ENCODE measurements around the gene UHRF2.

The UHRF2 gene

DNA sequence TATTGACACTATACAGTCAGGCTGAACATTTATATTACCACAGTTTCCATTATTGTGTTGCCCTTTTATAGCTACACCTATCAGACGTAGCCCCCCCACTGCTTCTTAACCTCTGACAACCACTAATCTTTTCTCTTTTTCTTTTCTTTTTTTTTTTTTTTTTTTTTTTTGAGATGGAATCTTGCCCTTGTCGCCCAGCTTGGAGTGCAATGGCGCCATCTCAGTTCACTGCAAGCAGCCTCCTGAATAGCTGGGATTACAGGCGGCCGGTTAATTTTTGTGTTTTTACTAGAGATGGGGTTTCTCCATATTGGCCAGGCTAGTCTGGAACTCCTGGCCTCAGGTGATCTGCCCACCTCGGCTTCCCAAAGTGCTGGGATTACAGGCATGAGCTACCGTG is 75.4 kb downstream of the UHRF2 start:
- H3K27ac ChIP-seq (ENCODE audit: low read depth, low read length), result no peak overlapping the region
- peaks cover 59% of the 10 kb centered on the region for H3K36me3 ChIP-seq (ENCODE audit: control insufficient read depth, insufficient read depth, low read length)
- H3K9ac ChIP-seq (ENCODE audit: low read depth, low read length), result no peak overlapping the region
- H3K4me3 ChIP-seq (ENCODE audit: low read depth, low read length), result no peak overlapping the region
- no peaks in the 10 kb centered on the region for H3K27me3 ChIP-seq (ENCODE audit: control insufficient read depth, insufficient read depth, low read length)
- no peaks in the 10 kb centered on the region for H3K4me1 ChIP-seq (ENCODE audit: control insufficient read depth, insufficient read depth, low read length)
- no peaks in the 10 kb centered on the region for H3K9me3 ChIP-seq (ENCODE audit: control insufficient read depth, insufficient read depth, low read length)

DNA sequence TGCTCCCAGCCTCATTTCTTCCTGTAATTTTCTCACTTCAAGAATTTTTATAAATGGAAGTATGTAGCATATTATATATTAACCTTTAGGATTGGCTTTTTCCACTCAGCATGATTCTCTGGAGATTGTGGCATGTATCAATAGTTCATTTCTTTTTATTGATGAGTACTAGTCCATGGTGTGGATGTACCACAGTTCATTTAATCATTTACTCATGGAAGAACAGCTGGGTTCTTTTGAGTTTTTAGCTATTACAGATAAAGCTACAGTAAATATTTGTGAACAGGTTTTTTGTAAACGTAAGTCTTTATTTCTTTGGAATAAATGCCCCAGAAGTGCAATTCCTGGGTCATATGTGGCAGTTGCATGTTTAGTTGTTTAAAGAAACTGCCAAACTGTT is 76.1 kb downstream of the UHRF2 start:
- Histone ChIP-seq H3K4me1 (ENCODE audit: control insufficient read depth, insufficient read depth, low read length) (no peaks in the 10 kb centered on the region), H3K9me3 (ENCODE audit: control insufficient read depth, insufficient read depth, low read length) (no peaks in the 10 kb centered on the region), H3K36me3 (ENCODE audit: control insufficient read depth, insufficient read depth, low read length) (peaks cover 64% of the 10 kb centered on the region), H3K27me3 (ENCODE audit: control insufficient read depth, insufficient read depth, low read length) (no peaks in the 10 kb centered on the region), H3K27ac (ENCODE audit: low read depth, low read length) (no peak overlapping the region), H3K9ac (ENCODE audit: low read depth, low read length) (no peak overlapping the region), H3K4me3 (ENCODE audit: low read depth, low read length) (no peak overlapping the region)

DNA sequence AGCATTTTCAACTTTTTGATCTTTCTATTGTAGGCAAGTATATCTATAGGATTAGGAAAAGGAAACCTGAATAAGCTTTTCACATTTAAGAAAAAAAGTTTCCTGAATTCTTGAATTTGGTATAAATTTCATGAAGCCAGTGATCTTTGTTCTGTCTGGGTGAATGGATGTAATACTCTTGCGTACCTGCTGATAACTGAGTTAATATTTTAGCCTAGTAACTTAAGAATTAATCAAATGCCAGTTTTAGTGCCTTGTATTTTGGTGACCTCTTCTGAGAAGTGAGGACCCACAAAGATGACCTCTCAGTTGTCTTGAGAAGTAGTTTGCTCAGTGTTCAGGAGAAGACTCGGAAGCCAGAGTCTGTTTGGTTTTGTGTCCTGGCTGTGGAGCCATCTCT is 77.9 kb downstream of the UHRF2 start:
- Histone ChIP-seq H3K9ac (ENCODE audit: low read depth, low read length) (no peak overlapping the region), H3K9me3 (ENCODE audit: control insufficient read depth, insufficient read depth, low read length) (no peaks in the 10 kb centered on the region), H3K4me1 (ENCODE audit: control insufficient read depth, insufficient read depth, low read length) (no peaks in the 10 kb centered on the region), H3K27ac (ENCODE audit: low read depth, low read length) (no peak overlapping the region), H3K4me3 (ENCODE audit: low read depth, low read length) (no peak overlapping the region), H3K27me3 (ENCODE audit: control insufficient read depth, insufficient read depth, low read length) (no peaks in the 10 kb centered on the region), H3K36me3 (ENCODE audit: control insufficient read depth, insufficient read depth, low read length) (peaks cover 55% of the 10 kb centered on the region)

DNA sequence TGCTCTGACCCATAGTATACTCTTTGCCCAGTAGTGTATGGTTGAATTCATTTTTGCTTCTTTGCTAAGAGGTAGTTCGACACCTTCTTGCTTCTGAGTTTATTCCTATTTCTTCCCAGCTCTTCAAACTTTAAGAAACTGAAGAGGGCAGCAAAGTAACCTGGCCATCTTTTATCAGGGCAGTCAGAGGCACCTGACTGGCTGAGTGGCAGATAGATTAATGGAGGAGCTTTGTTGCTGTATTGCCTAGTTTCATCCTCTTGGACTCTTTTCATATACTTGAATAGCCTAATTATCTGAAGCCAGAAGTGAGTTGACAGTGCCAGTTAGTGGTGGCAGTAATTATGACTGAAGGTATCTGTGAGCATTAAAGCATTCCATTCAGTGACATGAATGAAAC is 82.5 kb downstream of the UHRF2 start:
- H3K4me1 ChIP-seq (ENCODE audit: control insufficient read depth, insufficient read depth, low read length), result no peaks in the 10 kb centered on the region
- H3K9me3 ChIP-seq (ENCODE audit: control insufficient read depth, insufficient read depth, low read length), result no peaks in the 10 kb centered on the region
- no peak overlapping the region for H3K27ac ChIP-seq (ENCODE audit: low read depth, low read length)
- no peak overlapping the region for H3K4me3 ChIP-seq (ENCODE audit: low read depth, low read length)
- no peak overlapping the region for H3K9ac ChIP-seq (ENCODE audit: low read depth, low read length)
- no peaks in the 10 kb centered on the region for H3K27me3 ChIP-seq (ENCODE audit: control insufficient read depth, insufficient read depth, low read length)
- peaks cover 61% of the 10 kb centered on the region for H3K36me3 ChIP-seq (ENCODE audit: control insufficient read depth, insufficient read depth, low read length)

DNA sequence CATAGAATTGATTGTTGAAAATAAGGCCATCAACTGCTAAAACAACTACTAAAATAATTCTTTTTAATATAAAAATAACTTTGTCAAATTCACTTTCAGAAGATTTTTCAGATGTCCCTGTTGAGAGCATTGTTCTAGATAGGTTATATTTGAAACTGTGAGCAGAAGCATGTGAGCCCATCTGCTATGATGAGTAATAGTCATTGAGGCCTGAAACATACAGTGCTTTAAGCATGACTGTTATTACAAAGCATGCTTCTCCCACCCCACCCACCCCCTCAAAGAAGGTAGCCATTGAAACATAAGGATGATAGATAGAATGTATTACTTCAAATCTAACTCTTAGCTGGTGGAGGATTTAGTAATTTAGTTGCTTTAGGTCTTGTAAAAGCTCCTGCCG is 86.0 kb downstream of the UHRF2 start:
- H3K9me3 ChIP-seq (ENCODE audit: control insufficient read depth, insufficient read depth, low read length), result no peaks in the 10 kb centered on the region
- H3K27ac ChIP-seq (ENCODE audit: low read depth, low read length), result no peak overlapping the region
- H3K4me3 ChIP-seq (ENCODE audit: low read depth, low read length), result no peak overlapping the region
- H3K36me3 ChIP-seq (ENCODE audit: control insufficient read depth, insufficient read depth, low read length), result peaks cover 70% of the 10 kb centered on the region
- H3K27me3 ChIP-seq (ENCODE audit: control insufficient read depth, insufficient read depth, low read length), result no peaks in the 10 kb centered on the region
- no peaks in the 10 kb centered on the region for H3K4me1 ChIP-seq (ENCODE audit: control insufficient read depth, insufficient read depth, low read length)
- no peak overlapping the region for H3K9ac ChIP-seq (ENCODE audit: low read depth, low read length)

DNA sequence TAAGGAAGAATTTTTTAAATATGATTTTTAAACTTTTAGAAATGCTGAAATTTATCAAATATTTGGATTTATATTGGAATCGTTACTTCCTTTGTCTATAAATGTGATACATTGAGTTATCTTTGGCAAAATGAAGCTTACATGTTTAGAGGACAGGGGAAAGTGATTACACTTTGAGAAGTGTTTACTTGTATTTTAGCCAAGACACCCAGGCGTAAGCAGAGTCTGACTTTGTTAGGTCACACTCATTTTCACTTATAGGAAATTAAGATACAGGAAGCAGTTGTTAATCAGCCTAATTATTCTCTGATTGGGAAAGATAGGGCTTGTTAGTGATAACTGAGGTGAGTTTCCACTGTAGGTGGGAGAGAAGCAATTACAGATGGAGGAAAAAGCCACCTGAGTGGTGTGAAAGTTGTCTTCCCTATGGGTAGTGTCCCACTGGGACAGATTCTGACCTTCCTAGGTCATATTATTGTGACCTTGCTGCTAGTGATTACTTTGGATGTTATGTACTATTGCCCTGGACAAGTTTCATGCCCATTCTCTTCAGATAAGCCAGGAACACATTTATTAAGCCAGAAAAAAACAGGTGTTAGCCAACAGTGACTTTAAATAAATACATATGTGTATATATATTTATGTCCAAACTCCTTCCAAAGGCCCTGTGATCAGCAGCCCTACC is 88.7 kb downstream of the UHRF2 start:
- Histone ChIP-seq H3K9me3 (ENCODE audit: control insufficient read depth, insufficient read depth, low read length) (no peaks in the 10 kb centered on the region), H3K27me3 (ENCODE audit: control insufficient read depth, insufficient read depth, low read length) (no peaks in the 10 kb centered on the region), H3K4me1 (ENCODE audit: control insufficient read depth, insufficient read depth, low read length) (peaks cover 7% of the 10 kb centered on the region; the same call in 1 of the 2 replicates), H3K4me3 (ENCODE audit: low read depth, low read length) (no peak overlapping the region), H3K27ac (ENCODE audit: low read depth, low read length) (no peak overlapping the region), H3K36me3 (ENCODE audit: control insufficient read depth, insufficient read depth, low read length) (peaks cover 81% of the 10 kb centered on the region), H3K9ac (ENCODE audit: low read depth, low read length) (no peak overlapping the region)

DNA sequence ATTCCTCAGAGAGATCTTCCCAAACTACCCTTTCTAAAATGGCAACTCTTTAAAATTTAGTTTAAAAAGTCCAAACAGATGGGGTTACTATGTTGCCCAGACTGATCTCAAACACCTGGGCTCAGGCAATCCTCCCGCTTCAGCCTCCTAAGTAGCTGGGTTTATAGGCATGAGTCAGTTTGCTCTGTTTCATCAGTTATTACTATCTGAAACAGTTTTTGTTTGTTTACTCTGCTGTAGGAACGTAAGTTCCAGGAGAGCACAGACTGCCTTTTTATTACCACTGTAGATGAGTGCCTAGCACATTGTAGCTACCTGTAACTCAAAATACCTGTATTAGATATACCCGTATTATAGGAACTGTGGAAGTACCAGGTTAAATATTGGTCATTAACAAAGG is 89.4 kb downstream of the UHRF2 start:
- H3K9me3 ChIP-seq (ENCODE audit: control insufficient read depth, insufficient read depth, low read length), result no peaks in the 10 kb centered on the region
- H3K4me3 ChIP-seq (ENCODE audit: low read depth, low read length), result no peak overlapping the region
- peaks cover 8% of the 10 kb centered on the region; the same call in 1 of the 2 replicates for H3K4me1 ChIP-seq (ENCODE audit: control insufficient read depth, insufficient read depth, low read length)
- no peaks in the 10 kb centered on the region for H3K27me3 ChIP-seq (ENCODE audit: control insufficient read depth, insufficient read depth, low read length)
- no peak overlapping the region for H3K27ac ChIP-seq (ENCODE audit: low read depth, low read length)
- H3K36me3 ChIP-seq (ENCODE audit: control insufficient read depth, insufficient read depth, low read length), result peaks cover 78% of the 10 kb centered on the region
- H3K9ac ChIP-seq (ENCODE audit: low read depth, low read length), result no peak overlapping the region

DNA sequence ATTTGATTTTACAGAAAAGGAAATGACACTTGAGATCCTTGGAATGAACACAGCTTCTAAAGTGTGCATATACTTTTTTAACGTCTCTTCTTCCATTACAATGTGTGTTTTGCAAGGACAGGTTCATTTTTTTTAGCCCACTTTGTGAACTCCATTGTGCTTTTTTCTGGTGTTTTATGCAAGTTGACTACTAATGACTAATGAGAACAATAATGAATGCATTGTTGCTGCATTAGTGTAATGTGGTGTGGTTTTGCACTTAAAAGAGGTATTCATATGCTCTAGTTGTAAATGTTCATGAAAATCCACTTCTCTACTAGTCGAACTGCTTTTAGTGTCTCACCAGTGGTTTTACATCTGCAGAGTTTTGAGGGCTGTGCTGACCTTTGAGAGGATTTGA is 93.6 kb downstream of the UHRF2 start:
- no peak overlapping the region for H3K9ac ChIP-seq (ENCODE audit: low read depth, low read length)
- peaks cover 8% of the 10 kb centered on the region; the same call in 1 of the 2 replicates for H3K4me1 ChIP-seq (ENCODE audit: control insufficient read depth, insufficient read depth, low read length)
- H3K9me3 ChIP-seq (ENCODE audit: control insufficient read depth, insufficient read depth, low read length), result no peaks in the 10 kb centered on the region
- H3K36me3 ChIP-seq (ENCODE audit: control insufficient read depth, insufficient read depth, low read length), result peaks cover 54% of the 10 kb centered on the region
- no peak overlapping the region for H3K27ac ChIP-seq (ENCODE audit: low read depth, low read length)
- no peaks in the 10 kb centered on the region for H3K27me3 ChIP-seq (ENCODE audit: control insufficient read depth, insufficient read depth, low read length)
- no peak overlapping the region; the same call in 1 of the 2 replicates for H3K4me3 ChIP-seq (ENCODE audit: low read depth, low read length)

DNA sequence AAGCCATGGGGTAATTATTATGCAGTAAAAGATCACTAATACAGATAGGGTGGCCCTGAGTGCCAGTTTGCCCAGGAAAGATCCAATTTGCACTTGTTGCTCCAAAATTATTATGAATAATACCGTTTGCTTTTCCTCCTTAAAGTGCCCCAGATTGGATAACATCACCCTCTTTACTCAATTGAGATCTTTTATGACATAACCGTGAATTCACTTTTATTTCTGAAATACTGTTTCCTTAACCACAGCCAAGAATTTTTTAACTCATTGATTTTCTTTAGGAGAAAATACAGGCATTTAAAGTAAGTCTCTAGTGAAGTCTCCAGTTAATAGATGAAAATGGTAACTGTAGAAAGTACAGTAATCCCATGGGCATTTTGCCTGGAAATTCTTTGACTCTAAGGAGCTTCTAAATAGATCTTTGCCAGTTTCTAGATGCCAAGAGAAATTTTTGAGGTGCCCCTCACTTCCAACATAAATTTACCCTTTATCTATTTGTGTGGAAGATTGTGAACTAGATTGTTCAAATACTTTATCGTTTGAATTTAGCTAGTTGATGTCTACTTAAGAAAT is 99.2 kb downstream of the UHRF2 start:
- Histone ChIP-seq H3K27ac (ENCODE audit: low read depth, low read length) (no peak overlapping the region), H3K4me1 (ENCODE audit: control insufficient read depth, insufficient read depth, low read length) (no peaks in the 10 kb centered on the region), H3K9ac (ENCODE audit: low read depth, low read length) (no peak overlapping the region), H3K4me3 (ENCODE audit: low read depth, low read length) (no peak overlapping the region), H3K36me3 (ENCODE audit: control insufficient read depth, insufficient read depth, low read length) (peaks cover 14% of the 10 kb centered on the region), H3K27me3 (ENCODE audit: control insufficient read depth, insufficient read depth, low read length) (no peaks in the 10 kb centered on the region), H3K9me3 (ENCODE audit: control insufficient read depth, insufficient read depth, low read length) (no peaks in the 10 kb centered on the region)

DNA sequence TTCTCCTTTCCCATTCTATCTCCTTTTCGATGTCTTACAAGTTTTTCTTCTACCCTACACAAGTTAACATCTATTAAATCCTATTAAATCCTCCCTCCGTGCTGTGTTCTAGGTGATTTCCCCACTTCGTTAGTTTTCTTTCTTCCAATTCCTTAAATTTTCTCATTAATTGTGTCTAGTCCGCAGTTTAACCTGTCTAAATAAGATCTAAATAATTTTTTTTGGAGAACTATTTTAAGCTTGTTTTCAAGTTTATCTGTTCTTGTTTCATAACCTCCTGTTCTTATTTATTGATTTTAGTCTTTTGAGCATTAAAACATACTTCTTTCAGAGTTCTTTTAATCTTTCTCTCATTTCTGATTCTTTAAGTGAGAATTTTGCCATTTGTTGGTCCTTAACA is 109.3 kb downstream of the UHRF2 start:
- Histone ChIP-seq H3K36me3 (ENCODE audit: control insufficient read depth, insufficient read depth, low read length) (no peaks in the 10 kb centered on the region), H3K9me3 (ENCODE audit: control insufficient read depth, insufficient read depth, low read length) (no peaks in the 10 kb centered on the region), H3K27me3 (ENCODE audit: control insufficient read depth, insufficient read depth, low read length) (no peaks in the 10 kb centered on the region), H3K4me3 (ENCODE audit: low read depth, low read length) (no peak overlapping the region), H3K9ac (ENCODE audit: low read depth, low read length) (no peak overlapping the region), H3K4me1 (ENCODE audit: control insufficient read depth, insufficient read depth, low read length) (peaks cover 5% of the 10 kb centered on the region), H3K27ac (ENCODE audit: low read depth, low read length) (no peak overlapping the region)

DNA sequence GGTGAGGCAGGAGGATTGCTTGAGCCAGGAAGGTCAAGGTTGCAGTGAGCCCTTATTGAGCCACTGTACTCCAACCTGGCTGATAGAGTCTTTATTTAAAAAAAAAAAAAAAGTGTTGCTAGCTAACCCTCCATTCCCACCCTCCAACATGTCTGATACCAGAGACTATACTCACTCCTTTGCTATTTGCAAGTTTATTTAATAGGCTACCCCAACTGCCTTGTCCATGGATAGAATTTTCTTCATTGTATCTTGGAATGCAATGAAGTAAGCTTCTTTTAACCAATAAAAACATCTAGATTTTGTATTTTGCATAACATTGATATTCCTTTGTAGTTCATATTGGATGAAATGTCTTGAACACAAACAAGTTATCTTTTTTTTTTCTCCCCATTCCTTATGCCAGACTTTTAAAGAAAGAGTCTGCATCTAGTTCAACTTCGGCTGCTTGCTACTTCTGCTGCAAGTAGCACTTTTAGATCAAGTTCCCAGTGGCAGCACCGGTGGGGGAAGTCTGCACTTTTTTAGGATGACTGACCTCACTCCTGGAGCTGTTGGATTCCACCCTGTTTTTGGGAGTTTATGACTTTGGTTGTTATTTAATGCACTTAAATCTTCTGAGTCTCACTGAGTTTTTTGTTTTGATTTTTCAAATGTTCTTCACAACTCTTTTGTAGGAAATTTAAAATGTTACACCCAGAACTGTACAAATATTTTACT is 112.5 kb downstream of the UHRF2 start:
- H3K9me3 ChIP-seq (ENCODE audit: control insufficient read depth, insufficient read depth, low read length), result no peaks in the 10 kb centered on the region
- peaks cover 5% of the 10 kb centered on the region for H3K4me1 ChIP-seq (ENCODE audit: control insufficient read depth, insufficient read depth, low read length)
- H3K27ac ChIP-seq (ENCODE audit: low read depth, low read length), result no peak overlapping the region
- no peak overlapping the region for H3K9ac ChIP-seq (ENCODE audit: low read depth, low read length)
- H3K27me3 ChIP-seq (ENCODE audit: control insufficient read depth, insufficient read depth, low read length), result no peaks in the 10 kb centered on the region
- no peak overlapping the region for H3K4me3 ChIP-seq (ENCODE audit: low read depth, low read length)
- H3K36me3 ChIP-seq (ENCODE audit: control insufficient read depth, insufficient read depth, low read length), result peaks cover under 1% of the 10 kb centered on the region; the same call in 1 of the 2 replicates
